HG03095 (cell line): ENCODE data around the gene FARP2.

Source experiments
- ATAC-seq: cut with Tn5 transposase; IDR thresholded peaks from one replicate; pipeline ENCODE4 v1.9.1; 2021; ENCODE audit warnings: moderate library complexity; ENCODE audit not compliant: unreplicated experiment

The FARP2 gene

GRCh38 chr2:241542278-241542605 lies 186.2 kb downstream of the FARP2 start:
- no peak for ATAC-seq
